ENCODE results near the gene ORC5. TPM values are rescaled to one million over a fixed set of nuclear protein-coding genes. Genes with fewer than 3 reads are reported as not detected.

The ORC5 gene
- total RNA-seq, 1 experiment from 2014 or later: 25.9 TPM

DNA sequence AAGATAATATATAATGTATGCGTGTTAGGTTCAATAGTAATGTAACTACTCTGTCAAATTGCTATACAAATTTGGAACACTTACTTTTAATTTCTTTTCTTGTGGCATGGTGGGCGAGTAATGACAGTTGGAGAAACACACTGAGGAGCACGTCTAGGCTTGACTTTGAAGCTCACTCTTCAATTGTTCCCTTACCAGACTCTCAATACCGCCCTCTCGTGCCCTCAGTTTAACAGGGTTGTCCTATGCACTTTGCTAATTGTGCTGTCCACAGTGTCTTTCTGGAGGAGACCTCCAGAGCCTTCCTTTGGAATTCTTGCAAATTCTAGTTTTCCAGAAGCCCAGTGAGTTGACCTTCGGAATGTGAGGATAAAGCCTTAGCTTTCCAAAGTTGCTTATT lies 111.1 kb downstream of the ORC5 start:
- H2BK120ac ChIP-seq (ENCODE audit: low read depth, low read length, poor library complexity, severe bottlenecking): no peak overlapping the region
- no peak overlapping the region for H3K4me3 Mint-ChIP-seq
- H3K9me3 ChIP-seq (ENCODE audit: control insufficient read depth, low read depth, low read length): no peaks in the 10 kb centered on the region
- no peak overlapping the region for H3K27ac ChIP-seq (ENCODE audit: insufficient read length, low read depth, low read length)
- H2BK5ac ChIP-seq (ENCODE audit: insufficient read length, low read length): no peak overlapping the region
- H2BK20ac ChIP-seq (ENCODE audit: low read depth, low read length, poor library complexity, severe bottlenecking): no peak overlapping the region
- H3K4me1 ChIP-seq (ENCODE audit: insufficient read depth, low read length): peaks cover 8% of the 10 kb centered on the region; the same call in 1 of the 2 replicates
- no peak overlapping the region for H3K56ac ChIP-seq (ENCODE audit: insufficient read length, low read depth, low read length)
- H3K4me2 ChIP-seq (ENCODE audit: insufficient read depth, insufficient read length, low read length): no peak overlapping the region
- H3K18ac ChIP-seq (ENCODE audit: insufficient read length, low read depth, low read length): no peak overlapping the region
- no peaks in the 10 kb centered on the region for H4K20me1 ChIP-seq (ENCODE audit: control insufficient read depth, insufficient read depth, insufficient read length)
- no peak overlapping the region for H3K9ac ChIP-seq (ENCODE audit: extremely low read depth, insufficient read length, low read length)
- no peak overlapping the region for H2BK15ac ChIP-seq (ENCODE audit: low read depth, low read length)
- H3K4me1 Mint-ChIP-seq: peaks cover 11 to 15% of the 10 kb centered on the region in 2 experiments
- no peak overlapping the region for H3K14ac ChIP-seq (ENCODE audit: insufficient read depth, low read length)
- peaks cover 3% of the 10 kb centered on the region for H3K27me3 Mint-ChIP-seq (ENCODE audit: low read depth)
- TF ChIP-seq, protein P1, sequence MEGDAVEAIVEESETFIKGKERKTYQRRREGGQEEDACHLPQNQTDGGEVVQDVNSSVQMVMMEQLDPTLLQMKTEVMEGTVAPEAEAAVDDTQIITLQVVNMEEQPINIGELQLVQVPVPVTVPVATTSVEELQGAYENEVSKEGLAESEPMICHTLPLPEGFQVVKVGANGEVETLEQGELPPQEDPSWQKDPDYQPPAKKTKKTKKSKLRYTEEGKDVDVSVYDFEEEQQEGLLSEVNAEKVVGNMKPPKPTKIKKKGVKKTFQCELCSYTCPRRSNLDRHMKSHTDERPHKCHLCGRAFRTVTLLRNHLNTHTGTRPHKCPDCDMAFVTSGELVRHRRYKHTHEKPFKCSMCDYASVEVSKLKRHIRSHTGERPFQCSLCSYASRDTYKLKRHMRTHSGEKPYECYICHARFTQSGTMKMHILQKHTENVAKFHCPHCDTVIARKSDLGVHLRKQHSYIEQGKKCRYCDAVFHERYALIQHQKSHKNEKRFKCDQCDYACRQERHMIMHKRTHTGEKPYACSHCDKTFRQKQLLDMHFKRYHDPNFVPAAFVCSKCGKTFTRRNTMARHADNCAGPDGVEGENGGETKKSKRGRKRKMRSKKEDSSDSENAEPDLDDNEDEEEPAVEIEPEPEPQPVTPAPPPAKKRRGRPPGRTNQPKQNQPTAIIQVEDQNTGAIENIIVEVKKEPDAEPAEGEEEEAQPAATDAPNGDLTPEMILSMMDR (conservative IDR thresholded peaks at IDR 0.05): peak; percentile 49; the same call in 2 of the 3 replicates
- H3K79me1 ChIP-seq (ENCODE audit: insufficient read depth, low read depth, low read length, poor library complexity, severe bottlenecking): no peaks in the 10 kb centered on the region
- no peak overlapping the region for H2AFZ ChIP-seq (ENCODE audit: low read length)
- no peaks in the 10 kb centered on the region for H3K23me2 ChIP-seq (ENCODE audit: insufficient read length, low read depth, low read length, poor library complexity, severe bottlenecking)
- no peak overlapping the region for H4K5ac ChIP-seq (ENCODE audit: insufficient read length, low read depth, low read length)
- DNase-seq: no peak
- H4K91ac ChIP-seq (ENCODE audit: insufficient read length, low read depth, low read length): no peak overlapping the region
- no peaks in the 10 kb centered on the region for H3K27me3 ChIP-seq (ENCODE audit: insufficient read depth, low read length)
- no peaks in the 10 kb centered on the region for H3K79me2 ChIP-seq (ENCODE audit: insufficient read depth, low read length)
- no peak overlapping the region for H2BK12ac ChIP-seq (ENCODE audit: insufficient read length, low read depth, low read length)
- no peak overlapping the region for H3K23ac ChIP-seq (ENCODE audit: insufficient read length, low read depth, low read length)
- H3K36me3 Mint-ChIP-seq (ENCODE audit: insufficient read depth in 1 of 3, low read depth in 3 of 3): no peaks in the 10 kb centered on the region; a peak in 1 of 7 replicates
- no peak overlapping the region for H3K4ac ChIP-seq (ENCODE audit: low read depth, low read length)
- H3K9me3 Mint-ChIP-seq: no peaks in the 10 kb centered on the region; a peak in 1 of 5 replicates
- no CpG with 5 or more reads among the region's 6 CpGs for WGBS (ENCODE audit: extremely low coverage, insufficient read length, low lambda C conversion rate)
- no peak overlapping the region for H2AK5ac ChIP-seq (ENCODE audit: insufficient read length, low read length)
- no peak overlapping the region for H4K8ac ChIP-seq (replicated peaks; ENCODE audit: insufficient read length, low read depth, low read length)
- H3K27ac Mint-ChIP-seq: no peak overlapping the region
- H3T11ph ChIP-seq (ENCODE audit: low read length): no peak overlapping the region
